Measurements from ENCODE around the gene HASPIN.

DNA sequence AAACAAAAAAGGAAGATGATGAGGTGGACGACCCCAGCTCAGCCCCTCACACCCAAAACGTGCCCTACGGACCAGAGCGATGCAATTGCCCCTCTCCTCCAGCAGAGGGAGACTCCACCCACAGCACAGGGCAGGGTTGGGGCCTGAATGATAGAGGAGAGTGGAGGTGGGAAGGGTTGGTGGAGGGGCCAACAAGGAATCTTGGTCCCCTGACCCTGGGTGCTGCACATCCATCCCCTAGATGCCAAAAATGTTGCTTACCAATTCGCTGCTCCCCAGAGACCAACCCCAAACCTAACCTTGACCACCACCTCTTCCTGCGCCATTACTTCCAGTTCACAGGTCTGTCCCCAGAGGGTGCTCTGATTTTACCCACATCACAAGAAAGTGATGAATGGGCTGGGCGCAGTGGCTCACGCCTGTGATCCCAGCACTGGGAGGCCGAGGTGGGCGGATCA is 40.6 kb upstream of the HASPIN start:
- TF ChIP-seq, protein P1, sequence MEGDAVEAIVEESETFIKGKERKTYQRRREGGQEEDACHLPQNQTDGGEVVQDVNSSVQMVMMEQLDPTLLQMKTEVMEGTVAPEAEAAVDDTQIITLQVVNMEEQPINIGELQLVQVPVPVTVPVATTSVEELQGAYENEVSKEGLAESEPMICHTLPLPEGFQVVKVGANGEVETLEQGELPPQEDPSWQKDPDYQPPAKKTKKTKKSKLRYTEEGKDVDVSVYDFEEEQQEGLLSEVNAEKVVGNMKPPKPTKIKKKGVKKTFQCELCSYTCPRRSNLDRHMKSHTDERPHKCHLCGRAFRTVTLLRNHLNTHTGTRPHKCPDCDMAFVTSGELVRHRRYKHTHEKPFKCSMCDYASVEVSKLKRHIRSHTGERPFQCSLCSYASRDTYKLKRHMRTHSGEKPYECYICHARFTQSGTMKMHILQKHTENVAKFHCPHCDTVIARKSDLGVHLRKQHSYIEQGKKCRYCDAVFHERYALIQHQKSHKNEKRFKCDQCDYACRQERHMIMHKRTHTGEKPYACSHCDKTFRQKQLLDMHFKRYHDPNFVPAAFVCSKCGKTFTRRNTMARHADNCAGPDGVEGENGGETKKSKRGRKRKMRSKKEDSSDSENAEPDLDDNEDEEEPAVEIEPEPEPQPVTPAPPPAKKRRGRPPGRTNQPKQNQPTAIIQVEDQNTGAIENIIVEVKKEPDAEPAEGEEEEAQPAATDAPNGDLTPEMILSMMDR (IDR thresholded peaks at IDR 0.05): peak; percentile 73 to 91 (median 82)
- no peak for TF ChIP-seq POLR2A (IDR thresholded peaks at IDR 0.05)

Measured in heart left ventricle (tissue), 13 donors.